Lower leg skin (tissue), 3 donors: ENCODE data around the gene CBFA2T3.

Source experiments
- POLR2A ChIP-seq, 2 donors: fragments of 450-650 bp; IDR thresholded peaks; one replicate each; pipeline ENCODE4 v1.6.1; 2016 to 2017; ENCODE audit warnings: antibody characterized with exemption in 2 of 2, mild to moderate bottlenecking in 1 of 2, moderate library complexity in 1 of 2
- TF ChIP-seq, protein P1 (sequence below), 3 donors: fragments of 450-650 bp; IDR thresholded peaks; one replicate each; pipeline ENCODE4 v1.5.1; 2016; ENCODE audit warnings: antibody characterized with exemption in 3 of 3, mild to moderate bottlenecking in 3 of 3, moderate library complexity in 2 of 3

DNA sequence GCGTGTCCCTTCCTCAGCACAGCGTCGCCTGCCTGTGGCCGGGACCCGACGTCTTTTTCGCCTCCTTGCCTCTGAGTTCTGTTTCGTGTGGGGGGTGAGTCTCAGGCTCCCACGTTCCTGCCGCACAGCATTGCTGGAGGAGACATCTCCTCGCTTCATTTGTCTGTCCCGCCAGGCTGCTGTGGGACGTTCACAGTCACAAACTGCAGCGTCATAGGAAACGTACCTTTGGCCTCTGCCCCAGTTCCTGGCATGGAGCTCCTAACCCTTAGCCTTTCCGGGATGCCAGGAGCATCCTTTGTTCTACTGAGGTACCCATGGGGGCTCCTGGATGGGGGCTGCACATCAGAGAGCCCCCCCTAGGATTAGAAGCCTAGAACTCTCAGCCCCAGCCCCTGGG lies 18.2 kb upstream of the CBFA2T3 start:
- TF ChIP-seq, protein P1, sequence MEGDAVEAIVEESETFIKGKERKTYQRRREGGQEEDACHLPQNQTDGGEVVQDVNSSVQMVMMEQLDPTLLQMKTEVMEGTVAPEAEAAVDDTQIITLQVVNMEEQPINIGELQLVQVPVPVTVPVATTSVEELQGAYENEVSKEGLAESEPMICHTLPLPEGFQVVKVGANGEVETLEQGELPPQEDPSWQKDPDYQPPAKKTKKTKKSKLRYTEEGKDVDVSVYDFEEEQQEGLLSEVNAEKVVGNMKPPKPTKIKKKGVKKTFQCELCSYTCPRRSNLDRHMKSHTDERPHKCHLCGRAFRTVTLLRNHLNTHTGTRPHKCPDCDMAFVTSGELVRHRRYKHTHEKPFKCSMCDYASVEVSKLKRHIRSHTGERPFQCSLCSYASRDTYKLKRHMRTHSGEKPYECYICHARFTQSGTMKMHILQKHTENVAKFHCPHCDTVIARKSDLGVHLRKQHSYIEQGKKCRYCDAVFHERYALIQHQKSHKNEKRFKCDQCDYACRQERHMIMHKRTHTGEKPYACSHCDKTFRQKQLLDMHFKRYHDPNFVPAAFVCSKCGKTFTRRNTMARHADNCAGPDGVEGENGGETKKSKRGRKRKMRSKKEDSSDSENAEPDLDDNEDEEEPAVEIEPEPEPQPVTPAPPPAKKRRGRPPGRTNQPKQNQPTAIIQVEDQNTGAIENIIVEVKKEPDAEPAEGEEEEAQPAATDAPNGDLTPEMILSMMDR (IDR thresholded peaks at IDR 0.05) = no peak
- TF ChIP-seq POLR2A (IDR thresholded peaks at IDR 0.05) = no peak
